GM06990 (cell line): ENCODE results near the gene BRCA1.
"Not testable (repeated sequence)": the region's sequence is repeated elsewhere in the genome, so short reads cannot be mapped to it uniquely, and the experiment has no call there.

Source experiments
- DNase-seq: peaks from one replicate; pipeline ENCODE4 v3.0.0-alpha.2; 2011; ENCODE audit not compliant: insufficient read length; ENCODE audit errors: extremely low read depth
- H3K27me3 ChIP-seq: replicated peaks from 2 replicates; pipeline ENCODE4 v1.6.0; 2011; ENCODE audit warnings: low read length; ENCODE audit not compliant: control insufficient read depth, insufficient read depth
- H3K36me3 ChIP-seq: 2 replicates; pipeline ENCODE4 v1.5.1; 2011; ENCODE audit warnings: low read length; ENCODE audit not compliant: control insufficient read depth, insufficient read depth
- H3K4me3 ChIP-seq: replicated peaks from 2 replicates; pipeline ENCODE4 v1.5.1; 2011; ENCODE audit warnings: low read depth, mild to moderate bottlenecking, control low read depth, low read length
- TF ChIP-seq, protein P1 (sequence below): IDR thresholded peaks from 2 replicates; pipeline ENCODE4 v1.5.1; 2011; ENCODE audit warnings: low read length, control low read depth, mild to moderate bottlenecking, inconsistent platforms; ENCODE audit not compliant: insufficient read depth, poor library complexity, severe bottlenecking

The BRCA1 gene

DNA sequence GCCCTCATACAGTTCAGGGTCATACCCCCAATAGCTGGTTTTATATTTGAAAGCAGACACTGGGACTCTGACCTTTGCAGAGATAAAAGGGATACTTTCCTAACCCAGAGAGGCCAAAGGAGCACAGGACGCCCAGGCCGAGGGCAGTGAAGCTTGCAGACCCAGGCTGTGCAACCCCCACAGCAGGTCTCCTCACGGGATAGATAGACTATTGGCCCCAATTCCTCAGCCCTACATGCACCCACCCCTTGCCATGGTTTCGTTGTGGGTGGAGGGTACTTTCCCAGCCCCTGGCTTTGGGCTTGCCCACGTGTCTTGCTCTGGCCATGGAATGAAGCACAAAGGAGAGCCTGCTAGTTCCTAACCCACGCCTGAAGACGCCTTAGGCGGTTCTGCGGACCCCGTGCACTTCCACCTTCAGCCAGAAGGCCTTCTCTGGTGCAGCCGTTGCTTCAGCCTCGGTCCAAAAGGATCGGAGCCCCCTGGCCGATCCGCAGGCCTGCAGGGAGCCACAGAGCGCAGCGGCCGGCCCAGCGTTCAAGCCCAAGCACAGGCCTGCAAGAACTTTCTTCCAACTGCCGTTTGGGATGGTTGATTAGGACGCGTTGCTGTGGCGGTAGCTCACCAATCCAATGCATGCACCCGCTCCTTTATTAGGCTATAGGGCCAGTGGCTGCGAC is 9.8 kb upstream of the BRCA1 start:
- Histone ChIP-seq H3K4me3 (no peak overlapping the region), H3K27me3 (no peaks in the 10 kb centered on the region), H3K36me3 (no peaks in the 10 kb centered on the region; the same call in 1 of the 2 replicates)
- no peak for DNase-seq
- TF ChIP-seq, protein P1, sequence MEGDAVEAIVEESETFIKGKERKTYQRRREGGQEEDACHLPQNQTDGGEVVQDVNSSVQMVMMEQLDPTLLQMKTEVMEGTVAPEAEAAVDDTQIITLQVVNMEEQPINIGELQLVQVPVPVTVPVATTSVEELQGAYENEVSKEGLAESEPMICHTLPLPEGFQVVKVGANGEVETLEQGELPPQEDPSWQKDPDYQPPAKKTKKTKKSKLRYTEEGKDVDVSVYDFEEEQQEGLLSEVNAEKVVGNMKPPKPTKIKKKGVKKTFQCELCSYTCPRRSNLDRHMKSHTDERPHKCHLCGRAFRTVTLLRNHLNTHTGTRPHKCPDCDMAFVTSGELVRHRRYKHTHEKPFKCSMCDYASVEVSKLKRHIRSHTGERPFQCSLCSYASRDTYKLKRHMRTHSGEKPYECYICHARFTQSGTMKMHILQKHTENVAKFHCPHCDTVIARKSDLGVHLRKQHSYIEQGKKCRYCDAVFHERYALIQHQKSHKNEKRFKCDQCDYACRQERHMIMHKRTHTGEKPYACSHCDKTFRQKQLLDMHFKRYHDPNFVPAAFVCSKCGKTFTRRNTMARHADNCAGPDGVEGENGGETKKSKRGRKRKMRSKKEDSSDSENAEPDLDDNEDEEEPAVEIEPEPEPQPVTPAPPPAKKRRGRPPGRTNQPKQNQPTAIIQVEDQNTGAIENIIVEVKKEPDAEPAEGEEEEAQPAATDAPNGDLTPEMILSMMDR: no peak

DNA sequence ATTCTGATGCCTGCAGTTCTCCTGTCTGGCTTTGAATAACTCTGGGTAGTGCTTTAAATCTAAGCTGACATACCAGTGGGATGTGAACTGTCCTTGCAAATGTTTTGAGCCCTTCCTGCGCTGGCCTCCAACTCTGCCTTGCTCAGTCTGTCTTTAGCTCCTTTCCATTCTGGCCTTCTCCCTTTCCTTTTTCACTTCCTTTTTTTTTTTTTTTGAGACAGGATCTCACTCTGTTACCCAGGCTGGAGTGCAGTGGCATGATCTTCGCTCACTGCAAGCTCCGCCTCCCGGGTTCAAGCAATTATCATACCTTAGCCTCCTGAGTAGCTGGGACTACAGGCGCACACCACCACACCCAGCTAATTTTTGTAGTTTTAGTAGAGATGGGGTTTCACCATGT is 8.3 kb upstream of the BRCA1 start:
- H3K27me3 ChIP-seq, DNase-seq, H3K36me3 ChIP-seq, H3K4me3 ChIP-seq: not testable (repeated sequence)

- Histone ChIP-seq H3K36me3 (no peaks in the 10 kb centered on the region; the same call in 1 of the 2 replicates), H3K4me3 (no peak overlapping the region), H3K27me3 (no peaks in the 10 kb centered on the region)
- no peak for DNase-seq
- TF ChIP-seq, protein P1: no peak
These were observed 7.0 kb upstream of the BRCA1 start for GRCh38 chr17:43132117-43132516.

GRCh38 chr17:43129671-43130010 is 4.5 kb upstream of the BRCA1 start:
- Histone ChIP-seq H3K4me3 (no peak overlapping the region), H3K27me3 (no peaks in the 10 kb centered on the region), H3K36me3 (no peaks in the 10 kb centered on the region; the same call in 1 of the 2 replicates)
- TF ChIP-seq, protein P1: no peak
- no peak for DNase-seq

- not testable (repeated sequence) for H3K4me3 ChIP-seq, DNase-seq, H3K36me3 ChIP-seq, H3K27me3 ChIP-seq
These were observed 2.2 kb upstream of the BRCA1 start for GRCh38 chr17:43127333-43127876.

GRCh38 chr17:43126911-43127290 is 1.7 kb upstream of the BRCA1 start:
- no peaks in the 10 kb centered on the region for H3K27me3 ChIP-seq
- H3K4me3 ChIP-seq: no peak overlapping the region
- no peaks in the 10 kb centered on the region for H3K36me3 ChIP-seq
- TF ChIP-seq, protein P1: no peak
- no peak for DNase-seq
